ENCODE measurements around the gene CHST7.

- TF ChIP-seq CTCF (conservative IDR thresholded peaks at IDR 0.05) (no peak), ZFX (IDR thresholded peaks at IDR 0.05) (no peak)
Observed at GRCh38 chrX:46628460-46629371, 55.2 kb downstream of the CHST7 start.
